ENCODE results near the gene TFAP2C.

GRCh38 chr20:56628015-56628872 is 862 bp upstream of the TFAP2C start:
- TF ChIP-seq CTCF (IDR thresholded peaks at IDR 0.05), result no peak
- no peak for TF ChIP-seq EP300 (IDR thresholded peaks at IDR 0.05)
